Mesenchymal stem cell (in vitro differentiated cells and primary cell): ENCODE data around the gene C11orf21.

ENCODE experiments used
- DNase-seq: peaks from one replicate; pipeline ENCODE4 v3.0.0-alpha.2; 2013
- H2AFZ ChIP-seq: one replicate; pipeline ENCODE4 v1.6.1; 2013; ENCODE audit warnings: low read depth, mild to moderate bottlenecking, control low read depth, inconsistent platforms, low read length, moderate library complexity
- H2AK5ac ChIP-seq: 2 replicates; pipeline ENCODE4 v1.6.1; 2013; ENCODE audit warnings: low read length, moderate library complexity, mild to moderate bottlenecking, inconsistent platforms; ENCODE audit not compliant: severe bottlenecking
- H2BK120ac ChIP-seq: one replicate; pipeline ENCODE4 v1.6.1; 2013; ENCODE audit warnings: low read depth, mild to moderate bottlenecking, inconsistent platforms, low read length, moderate library complexity
- H2BK12ac ChIP-seq, 2 experiments: one replicate each; pipeline ENCODE4 v1.6.1; 2013; ENCODE audit warnings: inconsistent platforms in 2 of 2, low read length in 2 of 2, mild to moderate bottlenecking in 2 of 2, moderate library complexity in 2 of 2, control low read depth in 1 of 2
- H2BK15ac ChIP-seq: one replicate; pipeline ENCODE4 v1.6.1; 2013; ENCODE audit warnings: mild to moderate bottlenecking, low read depth, inconsistent platforms; ENCODE audit not compliant: poor library complexity, severe bottlenecking
- H2BK5ac ChIP-seq: 2 replicates; pipeline ENCODE4 v1.6.1; 2013; ENCODE audit warnings: low read depth, mild to moderate bottlenecking, low read length, control low read depth, inconsistent platforms; ENCODE audit not compliant: poor library complexity, severe bottlenecking
- H3K14ac ChIP-seq, 2 experiments: one replicate each; pipeline ENCODE4 v1.6.1; 2013; ENCODE audit warnings: inconsistent platforms in 2 of 2, low read length in 2 of 2, control low read depth in 1 of 2, mild to moderate bottlenecking in 1 of 2, moderate library complexity in 1 of 2
- H3K18ac ChIP-seq, 2 experiments: one replicate each; pipeline ENCODE4 v1.6.1; 2013; ENCODE audit warnings: inconsistent platforms in 2 of 2, low read length in 2 of 2, control low read depth in 1 of 2, low read depth in 1 of 2, mild to moderate bottlenecking in 1 of 2
- H3K23ac ChIP-seq, 2 experiments: one replicate each; pipeline ENCODE4 v1.6.1; 2013; ENCODE audit warnings: inconsistent platforms in 2 of 2, low read length in 2 of 2, mild to moderate bottlenecking in 2 of 2, moderate library complexity in 2 of 2, control low read depth in 1 of 2
- H3K27ac ChIP-seq: 2 replicates; pipeline ENCODE4 v1.5.1; 2013; ENCODE audit warnings: mild to moderate bottlenecking, moderate library complexity, low read length, control low read depth, inconsistent platforms; ENCODE audit not compliant: poor library complexity, severe bottlenecking
- H3K27me3 ChIP-seq, 2 experiments: 2 replicates each; pipeline versions ENCODE4 v1.6.1 to v1.7.0; 2013; ENCODE audit warnings: low read length in 2 of 2, mild to moderate bottlenecking in 2 of 2, moderate library complexity in 2 of 2, control low read depth in 1 of 2, inconsistent platforms in 1 of 2; ENCODE audit not compliant: control insufficient read depth in 1 of 2, insufficient read depth in 1 of 2
- H3K36me3 ChIP-seq, 2 experiments: 2 replicates each; pipeline versions ENCODE4 v1.6.1 to v1.7.0; 2013; ENCODE audit warnings: low read length in 2 of 2, control low read depth in 1 of 2, inconsistent platforms in 1 of 2, low read depth in 1 of 2, mild to moderate bottlenecking in 1 of 2; ENCODE audit not compliant: insufficient read depth in 2 of 2, control insufficient read depth in 1 of 2
- H3K4ac ChIP-seq, 2 experiments: one replicate each; pipeline ENCODE4 v1.6.1; 2013; ENCODE audit warnings: inconsistent platforms in 2 of 2, low read length in 2 of 2, mild to moderate bottlenecking in 2 of 2, moderate library complexity in 2 of 2, control low read depth in 1 of 2, low read depth in 1 of 2
- H3K4me1 ChIP-seq: 2 replicates; pipeline ENCODE4 v1.6.1; 2013; ENCODE audit warnings: low read depth, low read length, control low read depth; ENCODE audit not compliant: control insufficient read depth, insufficient read depth
- H3K4me2 ChIP-seq: 2 replicates; pipeline ENCODE4 v1.6.1; 2013; ENCODE audit warnings: low read length, mild to moderate bottlenecking, inconsistent platforms; ENCODE audit not compliant: poor library complexity, severe bottlenecking
- H3K4me3 ChIP-seq, 2 experiments: 2 replicates each; pipeline versions ENCODE4 v1.5.1 to v1.7.0; 2013; ENCODE audit warnings: low read length in 2 of 2, mild to moderate bottlenecking in 2 of 2, control low read depth in 1 of 2, low read depth in 1 of 2; ENCODE audit not compliant: insufficient read depth in 1 of 2
- H3K79me1 ChIP-seq: replicated peaks from 2 replicates; pipeline ENCODE4 v1.6.1; 2013; ENCODE audit warnings: mild to moderate bottlenecking, control low read depth, low read length, inconsistent platforms; ENCODE audit not compliant: poor library complexity, severe bottlenecking
- H3K9ac ChIP-seq: 2 replicates; pipeline ENCODE4 v1.7.0; 2013; ENCODE audit warnings: mild to moderate bottlenecking, low read length, moderate library complexity
- H3K9me3 ChIP-seq: 2 replicates; pipeline ENCODE4 v1.7.0; 2013; ENCODE audit warnings: mild to moderate bottlenecking, low read length; ENCODE audit not compliant: control insufficient read depth
- H4K8ac ChIP-seq: one replicate; pipeline ENCODE4 v1.6.1; 2013; ENCODE audit warnings: inconsistent platforms, mild to moderate bottlenecking, low read length, moderate library complexity
- H4K91ac ChIP-seq: one replicate; pipeline ENCODE4 v1.6.1; 2013; ENCODE audit warnings: mild to moderate bottlenecking, low read length, inconsistent platforms
- WGBS: methylation state at CpG from one replicate; pipeline ENCODE4 v1.1.7; 2013; ENCODE audit warnings: mixed read lengths; 5-methylcytosine and 5-hydroxymethylcytosine counted together

The C11orf21 gene

GRCh38 chr11:2275334-2276279 is 26.1 kb downstream of the C11orf21 start:
- Histone ChIP-seq H3K4me1 (no peaks in the 10 kb centered on the region), H3K14ac (no peak overlapping the region), H2AFZ (no peak overlapping the region), H3K4me3 (no peak overlapping the region), H3K79me1 (no peaks in the 10 kb centered on the region), H3K27me3 (peaks cover 64 to 78% of the 10 kb centered on the region in 2 experiments), H3K36me3 (no peaks in the 10 kb centered on the region), H2BK12ac (no peak overlapping the region), H4K91ac (no peak overlapping the region), H3K4me2 (no peak overlapping the region), H2BK15ac (no peak overlapping the region), H2BK5ac (no peak overlapping the region), H2AK5ac (no peak overlapping the region), H2BK120ac (no peak overlapping the region), H3K4ac (no peak overlapping the region), H3K18ac (no peak overlapping the region), H3K23ac (no peak overlapping the region), H3K9me3 (peaks cover 18% of the 10 kb centered on the region), H3K9ac (no peak overlapping the region), H4K8ac (no peak overlapping the region), H3K27ac (no peak overlapping the region)
- DNase-seq: no peak
- WGBS: 85% methylated on average over 25 of the region's 30 CpGs

- Histone ChIP-seq H3K4me3 (no peak overlapping the region), H2BK120ac (no peak overlapping the region), H3K79me1 (no peaks in the 10 kb centered on the region), H2BK12ac (no peak overlapping the region), H3K27ac (no peak overlapping the region), H3K23ac (no peak overlapping the region), H3K14ac (no peak overlapping the region), H3K4ac (no peak overlapping the region), H3K9me3 (peaks cover 1% of the 10 kb centered on the region), H2AK5ac (no peak overlapping the region), H2BK15ac (no peak overlapping the region), H4K91ac (no peak overlapping the region), H4K8ac (no peak overlapping the region), H3K36me3 (peaks cover 0 to 7% of the 10 kb centered on the region in 2 experiments), H2AFZ (no peak overlapping the region), H3K18ac (no peak overlapping the region), H3K27me3 (peaks cover 75 to 82% of the 10 kb centered on the region in 2 experiments), H3K9ac (no peak overlapping the region), H3K4me2 (no peak overlapping the region), H2BK5ac (no peak overlapping the region), H3K4me1 (peaks cover 10% of the 10 kb centered on the region)
- no peak for DNase-seq
- WGBS: 87% methylated on average over 12 of the region's 12 CpGs
These were observed 27.9 kb downstream of the C11orf21 start for GRCh38 chr11:2273771-2274170.

GRCh38 chr11:2273311-2273710 is 28.4 kb downstream of the C11orf21 start:
- Histone ChIP-seq H3K4ac (no peak overlapping the region), H3K9me3 (no peaks in the 10 kb centered on the region), H3K23ac (no peak overlapping the region), H2BK120ac (no peak overlapping the region), H2AK5ac (no peak overlapping the region), H3K18ac (no peak overlapping the region), H3K9ac (no peak overlapping the region), H2BK5ac (no peak overlapping the region), H4K8ac (no peak overlapping the region), H2BK12ac (no peak overlapping the region), H3K27ac (no peak overlapping the region), H3K4me2 (no peak overlapping the region), H2BK15ac (no peak overlapping the region), H4K91ac (no peak overlapping the region), H3K79me1 (no peaks in the 10 kb centered on the region), H3K4me3 (no peak overlapping the region), H3K4me1 (peaks cover 11% of the 10 kb centered on the region), H3K14ac (no peak overlapping the region), H2AFZ (no peak overlapping the region), H3K27me3 (peaks cover 76 to 82% of the 10 kb centered on the region in 2 experiments), H3K36me3 (peaks cover 0 to 7% of the 10 kb centered on the region in 2 experiments)
- 94% methylated on average over 13 of the region's 15 CpGs for WGBS
- DNase-seq: no peak

DNA sequence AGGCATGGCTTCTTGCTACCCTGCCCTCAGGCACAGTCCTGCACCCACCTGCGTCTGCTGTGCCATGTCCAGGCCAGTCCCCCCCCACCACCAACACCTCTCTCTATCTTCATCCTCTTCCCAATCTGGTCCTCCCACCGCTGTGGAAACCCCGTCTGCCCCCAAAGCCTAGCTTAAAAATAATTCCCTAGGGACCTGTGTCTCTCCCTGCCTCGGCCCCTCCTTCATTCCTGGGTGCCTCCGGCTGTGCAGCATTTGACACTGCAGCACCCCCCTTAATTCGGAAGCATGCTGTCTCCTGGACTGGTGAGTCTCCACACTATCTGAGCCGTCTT is 28.8 kb downstream of the C11orf21 start:
- H3K36me3 ChIP-seq: peaks cover 0 to 7% of the 10 kb centered on the region in 2 experiments
- no peak overlapping the region for H4K91ac ChIP-seq
- H4K8ac ChIP-seq: no peak overlapping the region
- H3K27me3 ChIP-seq: peaks cover 76 to 83% of the 10 kb centered on the region in 2 experiments
- no peak overlapping the region for H2BK12ac ChIP-seq
- no peak overlapping the region for H3K4me3 ChIP-seq
- no peak overlapping the region for H3K9ac ChIP-seq
- no peak overlapping the region for H2BK5ac ChIP-seq
- 82% methylated on average over 7 of the region's 7 CpGs for WGBS
- H2AFZ ChIP-seq: no peak overlapping the region
- no peak overlapping the region for H3K27ac ChIP-seq
- H2BK120ac ChIP-seq: no peak overlapping the region
- DNase-seq: no peak
- H3K4me1 ChIP-seq: peaks cover 11% of the 10 kb centered on the region
- H3K18ac ChIP-seq: no peak overlapping the region
- no peaks in the 10 kb centered on the region for H3K9me3 ChIP-seq
- no peak overlapping the region for H3K4me2 ChIP-seq
- no peak overlapping the region for H3K4ac ChIP-seq
- H3K79me1 ChIP-seq: no peaks in the 10 kb centered on the region
- H3K14ac ChIP-seq: no peak overlapping the region
- no peak overlapping the region for H2AK5ac ChIP-seq
- no peak overlapping the region for H2BK15ac ChIP-seq
- no peak overlapping the region for H3K23ac ChIP-seq
